ENCODE measurements around the gene MUC4.
"Not testable (repeated sequence)": the region's sequence is repeated elsewhere in the genome, so short reads cannot be mapped to it uniquely, and the experiment has no call there.

The MUC4 gene

DNA sequence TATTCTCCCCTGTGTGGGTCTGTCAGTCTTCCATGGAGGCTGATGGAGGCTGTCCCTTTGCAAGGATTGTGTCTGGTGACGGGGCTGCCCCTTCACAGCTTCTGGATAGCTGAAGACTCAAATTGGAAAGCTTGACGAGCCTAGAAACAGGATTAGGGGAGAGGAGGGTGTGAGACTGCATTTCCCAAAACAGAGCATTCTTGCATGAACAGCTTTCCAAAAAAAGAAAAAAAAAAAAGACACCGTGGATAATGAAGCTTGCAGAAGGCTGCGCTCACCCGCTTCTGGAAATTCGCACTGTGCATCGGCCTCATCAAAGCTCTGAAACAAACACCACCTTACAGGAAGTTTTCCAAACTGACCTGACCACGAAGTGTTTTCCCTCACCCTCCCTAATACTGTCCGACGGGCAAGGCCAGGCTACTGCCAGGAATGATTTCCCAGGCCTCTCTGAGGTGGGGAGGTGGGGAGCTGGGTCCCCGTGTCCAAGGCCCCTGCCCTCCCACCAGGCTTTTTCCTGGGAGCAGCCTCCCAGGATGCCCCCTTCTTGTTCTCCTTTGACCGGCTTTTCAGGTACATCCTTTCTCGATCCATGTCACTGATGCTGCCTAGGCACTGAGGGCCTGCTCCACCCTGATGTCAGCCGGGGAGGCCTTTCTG is 24.9 kb upstream of the MUC4 start:
- DNase-seq: no peak

- no peak for DNase-seq
These were observed 24.1 kb upstream of the MUC4 start for GRCh38 chr3:195835791-195836190.

DNA sequence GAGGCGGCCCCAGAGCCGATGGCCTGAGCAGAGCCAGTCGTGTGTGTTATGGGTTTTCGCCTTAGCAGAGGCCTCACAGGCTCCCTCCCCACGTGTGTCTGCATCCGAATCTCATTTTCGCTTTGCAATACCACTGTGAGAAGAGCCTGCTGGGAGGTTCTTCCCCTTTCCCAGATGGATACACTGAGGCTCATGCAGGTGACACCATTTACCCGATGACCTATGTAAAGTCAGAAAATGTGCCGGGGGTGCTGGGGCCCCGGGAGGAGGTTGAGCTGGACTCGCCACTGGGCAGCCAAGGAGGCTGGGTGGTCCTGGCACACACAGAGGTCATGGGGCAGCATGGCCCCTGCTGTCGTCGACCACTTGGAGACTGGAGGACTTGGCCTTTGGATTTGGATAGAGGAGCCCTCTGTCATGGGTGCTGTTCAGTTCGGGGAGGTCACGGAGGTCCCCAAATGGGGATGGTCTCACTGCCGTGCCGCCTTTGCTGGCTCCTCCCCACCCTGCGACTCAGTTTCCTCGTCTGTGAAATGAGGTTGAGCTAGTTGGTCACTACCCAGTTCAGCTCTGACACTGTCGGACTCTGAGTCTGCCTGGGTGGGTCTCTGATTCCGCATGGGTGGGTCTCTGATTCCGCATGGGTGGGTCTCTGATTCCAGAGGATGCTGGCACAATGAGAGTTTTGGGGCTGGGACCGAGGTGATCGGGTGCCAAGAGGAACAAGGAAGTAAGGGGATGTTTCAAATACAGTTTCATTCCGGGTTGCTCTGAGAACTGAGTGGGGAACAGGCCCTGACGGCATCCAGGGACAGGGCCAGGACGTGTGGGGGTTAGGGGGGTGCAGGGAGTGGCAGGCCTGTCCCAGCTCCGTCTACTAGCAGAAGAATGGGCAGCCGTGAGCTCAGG is 23.2 kb upstream of the MUC4 start:
- no peak for DNase-seq

- no peak for DNase-seq
These were observed 18.1 kb upstream of the MUC4 start for GRCh38 chr3:195829897-195830254.

DNA sequence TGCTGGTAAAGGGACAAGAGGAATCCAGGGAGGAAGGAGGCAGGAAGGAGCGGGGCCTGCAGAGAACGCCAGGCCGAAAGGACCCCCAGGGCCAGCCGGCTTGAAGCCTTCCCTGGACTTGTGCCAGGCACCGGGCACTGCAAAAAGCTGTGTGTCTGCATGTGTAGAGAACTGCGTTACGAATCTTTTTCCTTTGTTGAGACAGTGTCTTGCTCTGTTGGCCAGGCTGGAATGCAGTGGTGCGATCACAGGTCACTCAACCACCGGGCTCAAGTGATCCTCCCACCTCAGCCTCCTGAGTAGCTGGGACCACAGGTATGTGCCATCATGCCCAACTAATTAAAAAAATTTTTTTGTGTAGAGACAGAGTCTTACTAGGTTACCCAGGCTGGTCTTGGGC is 17.0 kb upstream of the MUC4 start:
- peak; percentile 29 for DNase-seq

DNA sequence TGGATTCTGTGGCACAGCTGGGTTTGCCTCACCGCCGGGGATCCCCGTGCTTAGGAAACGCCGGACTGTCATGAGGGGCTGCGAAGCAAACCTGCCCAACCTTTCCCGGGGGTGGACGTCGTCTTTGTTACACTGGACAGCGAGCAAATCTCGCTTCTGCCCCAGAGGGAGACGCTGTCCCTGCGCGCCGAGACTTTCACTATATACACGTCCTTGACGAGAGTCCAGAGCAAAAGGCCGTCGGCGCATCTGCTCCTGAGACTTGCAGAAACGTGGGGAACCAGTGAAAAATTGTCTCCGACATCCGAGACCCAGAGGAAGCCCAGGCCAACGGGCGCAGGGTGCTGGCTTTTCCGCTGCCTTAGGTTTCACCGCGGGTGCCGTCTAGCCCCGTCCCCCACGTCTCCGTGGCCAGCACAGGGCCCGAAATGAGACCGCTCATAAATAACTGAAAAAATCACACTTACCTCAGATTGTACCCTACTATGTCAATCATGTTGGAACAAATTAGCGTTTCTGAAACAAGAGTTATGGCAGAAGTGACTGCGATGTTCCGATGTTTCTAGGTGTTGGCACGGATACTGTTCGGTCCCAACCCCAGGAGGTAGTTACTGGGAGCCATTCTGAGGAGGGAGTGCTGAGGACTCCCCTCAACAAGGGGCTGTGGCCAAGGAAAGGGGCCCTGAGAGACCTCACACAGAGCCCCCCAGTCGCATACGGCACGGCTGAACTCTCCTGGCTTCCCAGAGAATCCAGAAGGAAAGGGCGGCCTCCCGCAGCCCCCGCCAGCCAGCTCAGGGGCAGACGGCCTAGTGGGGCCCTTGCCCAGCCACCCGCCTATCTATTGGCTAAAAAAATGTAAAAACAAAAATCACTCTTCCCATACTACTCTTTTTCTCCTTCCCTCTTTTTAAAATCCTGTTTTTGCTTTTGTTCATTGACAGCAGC is 14.4 kb upstream of the MUC4 start:
- no peak for DNase-seq

GRCh38 chr3:195825191-195825588 is 13.5 kb upstream of the MUC4 start:
- DNase-seq: no peak

DNA sequence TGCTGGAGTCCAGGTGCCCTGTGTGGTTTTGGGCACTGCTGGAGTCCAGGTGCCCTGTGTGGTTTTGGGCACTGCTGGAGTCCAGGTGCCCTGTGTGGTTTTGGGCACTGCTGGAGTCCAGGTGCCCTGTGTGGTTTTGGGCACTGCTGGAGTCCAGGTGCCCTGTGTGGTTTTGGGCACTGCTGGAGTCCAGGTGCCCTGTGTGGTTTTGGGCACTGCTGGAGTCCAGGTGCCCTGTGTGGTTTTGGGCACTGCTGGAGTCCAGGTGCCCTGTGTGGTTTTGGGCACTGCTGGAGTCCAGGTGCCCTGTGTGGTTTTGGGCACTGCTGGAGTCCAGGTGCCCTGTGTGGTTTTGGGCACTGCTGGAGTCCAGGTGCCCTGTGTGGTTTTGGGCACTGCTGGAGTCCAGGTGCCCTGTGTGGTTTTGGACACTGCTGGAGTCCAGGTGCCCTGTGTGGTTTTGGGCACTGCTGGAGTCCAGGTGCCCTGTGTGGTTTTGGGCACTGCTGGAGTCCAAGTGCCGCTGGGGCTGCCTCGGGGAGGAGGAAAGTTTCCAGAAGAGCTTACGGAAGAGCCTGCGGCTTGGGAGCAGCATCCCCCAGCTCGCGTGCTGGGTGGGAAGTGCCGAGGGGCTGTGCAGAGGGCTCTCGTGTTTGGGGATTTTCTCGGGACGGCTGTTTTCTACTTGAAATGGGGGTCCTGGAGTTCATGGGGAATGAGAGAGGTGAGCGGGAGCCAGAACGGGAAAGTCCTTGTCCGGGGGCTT is 12.9 kb upstream of the MUC4 start:
- not testable (repeated sequence) for DNase-seq

DNA sequence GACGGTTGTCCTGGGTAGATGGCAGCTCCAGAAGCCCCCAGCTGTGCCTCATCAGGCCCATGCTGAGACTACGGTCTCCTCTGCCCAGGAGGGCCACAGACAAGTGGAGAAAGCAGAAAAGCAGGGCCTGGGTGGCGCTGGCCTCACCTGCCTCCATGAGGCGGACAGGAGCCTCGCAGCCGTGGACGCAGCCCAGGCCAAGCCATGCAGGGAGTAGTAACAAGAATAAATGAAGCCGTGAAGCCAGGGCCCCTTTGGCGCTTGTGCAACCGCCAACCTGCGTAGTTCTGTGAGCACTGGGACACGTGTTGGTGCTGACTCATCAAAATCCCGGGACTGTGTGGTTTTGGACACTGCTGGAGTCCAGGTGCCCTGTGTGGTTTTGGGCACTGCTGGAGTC is 12.3 kb upstream of the MUC4 start:
- DNase-seq: peak; percentile 33

GRCh38 chr3:195823280-195823679 is 11.6 kb upstream of the MUC4 start:
- DNase-seq: peak; percentile 45

- DNase-seq: no peak
These were observed 10.5 kb upstream of the MUC4 start for GRCh38 chr3:195822131-195822696.

- DNase-seq: no peak
These were observed 9.8 kb upstream of the MUC4 start for GRCh38 chr3:195821403-195822130.

DNA sequence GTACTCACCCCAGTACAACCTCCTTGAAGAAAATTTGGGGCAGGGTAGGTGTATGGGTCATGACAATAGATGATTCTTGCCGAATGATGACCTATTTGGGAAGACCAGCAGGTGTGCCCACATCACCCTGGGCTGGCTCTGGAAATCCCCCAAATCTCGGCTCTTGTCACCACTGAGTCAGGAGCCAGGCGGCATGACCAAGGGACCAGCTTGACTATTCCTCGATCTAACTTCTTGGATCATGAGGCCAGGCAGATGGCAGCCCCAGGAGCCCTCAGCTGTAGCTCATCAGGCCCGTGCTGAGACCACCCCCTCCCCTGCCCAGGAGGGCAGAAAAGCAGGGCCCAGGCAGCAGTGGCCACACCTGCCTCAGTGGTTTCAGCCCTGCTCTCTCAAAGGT is 9.2 kb upstream of the MUC4 start:
- DNase-seq: no peak

DNA sequence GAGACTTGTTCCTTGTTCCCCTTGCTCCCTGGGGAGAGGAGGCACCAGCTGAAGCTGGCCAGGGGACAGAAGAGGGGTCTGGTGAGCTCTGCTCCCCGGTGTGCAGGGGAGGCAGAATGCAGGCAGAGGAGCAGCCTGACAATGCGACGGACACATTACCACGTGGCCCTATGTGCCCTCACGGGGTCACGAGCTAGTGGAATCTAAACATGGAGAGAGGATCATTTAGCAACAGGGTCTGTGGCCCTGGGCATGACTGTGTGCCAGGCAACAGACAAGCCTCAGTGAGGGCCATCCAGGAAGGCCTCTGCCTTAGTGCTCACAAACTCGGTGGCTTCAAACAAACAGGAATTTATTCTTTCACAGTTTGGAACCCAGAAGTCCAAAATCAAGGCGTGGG is 8.5 kb upstream of the MUC4 start:
- no peak for DNase-seq

GRCh38 chr3:195818301-195818700 is 6.6 kb upstream of the MUC4 start:
- DNase-seq: no peak

- peak; percentile 33 for DNase-seq
These were observed 5.9 kb upstream of the MUC4 start for GRCh38 chr3:195817578-195818135.

- not testable (repeated sequence) for DNase-seq
These were observed 4.7 kb upstream of the MUC4 start for GRCh38 chr3:195816276-195816913.

GRCh38 chr3:195815169-195815771 is 3.5 kb upstream of the MUC4 start:
- no peak for DNase-seq

DNA sequence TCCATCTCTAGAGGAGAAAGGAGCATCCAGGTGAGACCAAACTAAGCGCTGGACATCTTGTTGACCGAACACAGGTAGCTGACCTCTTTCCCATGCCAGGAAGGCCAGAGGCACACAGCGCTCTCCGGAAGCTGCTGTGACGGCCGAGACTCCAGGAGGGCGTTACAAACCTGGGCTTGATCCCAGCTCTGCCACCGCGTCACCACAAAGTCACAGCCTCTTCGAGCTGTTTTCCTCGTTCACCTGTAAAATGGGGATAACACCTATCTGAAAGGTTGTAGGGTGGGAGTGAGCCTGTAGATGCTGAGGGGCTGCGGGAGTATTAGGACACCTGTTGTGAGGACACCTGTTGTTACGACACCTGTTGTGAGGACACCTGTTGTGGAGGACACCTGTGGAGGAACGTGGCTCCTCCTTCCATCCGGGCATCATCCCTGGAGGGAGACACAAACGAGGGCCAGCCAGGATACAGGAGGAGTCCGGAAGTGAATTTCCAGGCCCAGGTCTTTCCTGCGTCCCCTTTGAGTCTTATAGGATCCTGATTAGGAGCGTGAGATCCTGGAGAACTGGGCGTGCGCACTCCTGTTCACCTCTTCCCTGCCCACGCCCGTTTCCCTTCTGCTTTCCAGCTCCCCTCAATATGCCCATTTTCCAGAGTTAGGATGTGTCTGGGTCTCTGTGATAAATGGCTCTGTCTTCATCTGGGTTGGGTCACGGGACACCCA is 2.3 kb upstream of the MUC4 start:
- no peak for DNase-seq
